ENCODE measurements around the gene MS4A13. TPM values are rescaled to one million over a fixed set of nuclear protein-coding genes. Genes with fewer than 3 reads are reported as not detected.

The MS4A13 gene
- total RNA-seq, 1 donor from 2014 or later = not detected

- H3K4me1 ChIP-seq = no peaks in the 10 kb centered on the region
- no peak for TF ChIP-seq CTCF (IDR thresholded peaks at IDR 0.05)
- H3K9me3 ChIP-seq = peaks cover 0 to 3% of the 10 kb centered on the region in 2 donors
- H3K4me3 ChIP-seq = no peak overlapping the region
- intact Hi-C loops (cut with DNase I) = no loop called here
- no peaks in the 10 kb centered on the region for H3K27me3 ChIP-seq
- H3K27ac ChIP-seq = no peak overlapping the region
- no peaks in the 10 kb centered on the region for H3K36me3 ChIP-seq
- no peak for DNase-seq (ENCODE audit: low spot score in 2 of 2)
Measured at GRCh38 chr11:60589611-60590010, 74.4 kb downstream of the MS4A13 start.

Other genes with a start within 250 kb of the MS4A13 start
- 7.9 TPM for gene MS4A4A, start 234.7 kb upstream of the MS4A13 start, total RNA-seq
- gene MS4A6E, start 188.1 kb upstream of the MS4A13 start, total RNA-seq = not detected
- 114 TPM for gene MS4A7, start 136.9 kb upstream of the MS4A13 start, total RNA-seq
- not detected for gene MS4A14, start 118.9 kb upstream of the MS4A13 start, total RNA-seq
- not detected for gene MS4A5, start 85.8 kb upstream of the MS4A13 start, total RNA-seq
- gene MS4A1, start 59.5 kb upstream of the MS4A13 start, total RNA-seq = not detected
- not detected for gene MS4A12, start 22.6 kb upstream of the MS4A13 start, total RNA-seq
- not detected for gene MS4A8, start 184.2 kb downstream of the MS4A13 start, total RNA-seq
- not detected for gene MS4A18, start 209.3 kb downstream of the MS4A13 start, total RNA-seq
- not detected for gene MS4A15, start 241.5 kb downstream of the MS4A13 start, total RNA-seq

All from ascending aorta (tissue), 2 donors.